Ramos (cell line): ENCODE measurements around the gene TGFA.

Experiments used
- in situ Hi-C: fragments of 300-500 bp; cut with MboI; formaldehyde crosslinking; loops from one replicate; pipeline ENCODE4 v1.14.3; 2022; ENCODE audit warnings: low sequenced_read_pairs; ENCODE audit not compliant: unreplicated experiment

TGFA gene

DNA sequence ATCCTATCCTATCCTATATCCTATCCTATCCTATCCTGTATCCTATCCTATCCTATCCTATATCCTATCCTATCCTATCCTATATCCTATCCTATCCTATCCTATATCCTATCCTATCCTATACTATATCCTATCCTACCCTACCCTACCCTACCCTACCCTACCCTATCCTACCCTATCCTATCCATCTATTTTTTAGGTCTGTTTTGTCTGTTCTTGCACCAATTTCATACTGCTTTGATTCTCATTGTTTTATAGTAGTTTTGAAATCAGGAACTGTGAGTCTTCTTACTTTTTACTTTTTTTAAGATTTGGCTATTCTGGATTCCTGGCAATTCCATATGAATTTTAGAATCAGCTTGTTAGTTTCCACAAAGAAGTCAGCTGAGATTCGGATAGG, 118.5 kb downstream of the TGFA start:
- in situ Hi-C loops: no loop called here

- in situ Hi-C loops: no loop called here
Observed at GRCh38 chr2:70433315-70433714, 120.3 kb downstream of the TGFA start.

DNA sequence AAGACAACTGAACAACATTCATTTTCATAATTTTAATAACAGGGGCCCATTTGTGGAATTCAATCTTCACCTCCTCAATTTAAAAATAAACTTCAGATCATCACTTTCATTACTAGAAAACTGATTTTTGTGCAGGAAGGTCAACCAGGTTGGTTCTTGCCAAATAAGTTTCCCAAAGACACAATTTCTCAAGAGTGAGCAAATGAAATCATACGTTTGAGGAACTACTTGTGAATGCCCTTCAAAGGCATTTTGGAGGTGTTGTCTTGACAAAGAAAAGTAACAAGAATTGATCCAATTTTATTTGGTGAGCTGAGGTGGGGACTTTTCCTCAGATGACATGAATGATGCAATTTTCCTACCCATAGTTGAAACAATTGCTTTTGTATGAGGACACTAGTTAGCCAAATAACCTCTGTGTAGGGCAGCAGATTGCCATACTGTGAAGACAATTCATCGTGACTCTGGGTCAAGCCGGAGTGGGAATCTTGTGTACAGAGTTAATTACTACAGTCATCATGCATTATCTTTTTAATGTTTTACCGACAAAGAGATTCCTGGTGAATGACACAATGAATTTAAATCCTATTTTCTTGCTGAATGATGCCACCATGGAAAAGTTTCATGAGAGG, 121.8 kb downstream of the TGFA start:
- in situ Hi-C loops: no loop called here

DNA sequence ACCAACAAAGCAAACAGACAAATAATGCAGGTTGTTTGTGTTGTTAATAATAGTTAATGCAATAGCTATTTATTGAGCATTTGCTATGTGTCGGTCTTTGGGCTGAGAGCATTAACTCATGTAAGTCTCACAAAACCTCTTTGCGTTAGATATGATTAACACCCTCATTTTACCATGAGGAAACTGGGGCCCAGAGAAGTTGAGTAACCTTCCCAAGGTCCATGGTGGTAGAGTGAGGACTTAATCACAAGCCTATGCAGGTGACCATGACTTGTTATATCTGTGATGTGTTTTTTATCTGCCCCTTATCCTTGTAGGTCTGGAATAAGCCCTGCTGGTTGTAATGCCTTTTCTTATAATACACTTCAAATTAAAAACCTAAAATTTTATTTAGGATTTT, 127.3 kb downstream of the TGFA start:
- in situ Hi-C loops: no loop called here

DNA sequence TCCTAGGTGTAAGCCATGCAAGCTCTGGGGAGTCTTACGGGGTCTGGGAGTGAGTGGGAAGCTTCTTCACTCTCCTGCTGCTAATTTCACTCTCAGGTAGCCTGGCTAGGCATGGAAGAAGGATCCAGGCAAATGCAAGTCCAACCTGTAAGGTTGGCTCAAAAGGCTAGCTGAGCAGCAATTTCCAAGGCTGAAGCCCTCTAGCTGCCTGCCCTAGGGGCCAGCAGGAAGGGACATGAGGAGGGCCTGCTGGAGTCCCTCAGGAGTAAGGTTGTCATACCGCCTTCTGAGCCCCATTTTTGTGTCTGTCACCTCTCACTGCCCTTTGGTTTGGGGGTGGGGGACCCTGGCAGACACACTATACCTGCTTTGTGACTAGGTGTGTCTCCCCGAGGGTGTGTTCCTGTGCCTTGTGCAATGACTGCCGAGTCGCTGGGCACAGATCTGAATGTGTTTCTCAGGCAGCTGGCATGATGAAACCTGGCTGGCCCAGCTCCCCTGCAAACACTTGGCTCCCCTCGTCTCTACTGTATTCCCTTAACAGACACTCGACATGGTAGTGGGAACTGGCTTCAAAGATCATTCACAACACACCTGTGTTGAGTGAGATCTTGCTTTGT, 127.8 kb downstream of the TGFA start:
- in situ Hi-C loops: no loop called here

DNA sequence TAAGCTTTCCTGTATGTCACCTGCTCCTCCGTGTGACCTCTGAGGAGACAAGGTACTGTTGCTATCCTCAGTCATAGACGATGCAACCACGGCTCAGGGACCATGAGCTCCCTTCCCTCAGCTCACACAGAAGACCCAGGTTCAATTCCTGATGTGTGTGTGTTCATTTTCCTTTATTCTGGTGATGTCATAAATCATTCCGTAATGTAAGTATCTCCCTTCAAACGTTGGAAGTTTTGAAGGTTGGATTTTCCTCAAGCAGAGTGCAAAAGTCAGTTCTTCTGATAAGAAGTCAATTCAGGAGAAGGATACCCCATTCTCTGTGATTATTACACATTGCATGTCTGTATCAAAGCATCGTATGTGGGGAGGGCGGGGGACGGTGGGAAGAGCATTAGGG, 132.9 kb downstream of the TGFA start:
- in situ Hi-C loops: no loop called here

GRCh38 chr2:70420143-70420542, 133.5 kb downstream of the TGFA start:
- in situ Hi-C loops: no loop called here

GRCh38 chr2:70418514-70418913, 135.1 kb downstream of the TGFA start:
- in situ Hi-C loops: no loop called here

- in situ Hi-C loops: no loop called here
Observed at GRCh38 chr2:70417011-70417410, 136.6 kb downstream of the TGFA start.

- in situ Hi-C loops: no loop called here
Observed at GRCh38 chr2:70412294-70413070, 141.1 kb downstream of the TGFA start.

GRCh38 chr2:70411483-70412125, 142.0 kb downstream of the TGFA start:
- in situ Hi-C loops: no loop called here

DNA sequence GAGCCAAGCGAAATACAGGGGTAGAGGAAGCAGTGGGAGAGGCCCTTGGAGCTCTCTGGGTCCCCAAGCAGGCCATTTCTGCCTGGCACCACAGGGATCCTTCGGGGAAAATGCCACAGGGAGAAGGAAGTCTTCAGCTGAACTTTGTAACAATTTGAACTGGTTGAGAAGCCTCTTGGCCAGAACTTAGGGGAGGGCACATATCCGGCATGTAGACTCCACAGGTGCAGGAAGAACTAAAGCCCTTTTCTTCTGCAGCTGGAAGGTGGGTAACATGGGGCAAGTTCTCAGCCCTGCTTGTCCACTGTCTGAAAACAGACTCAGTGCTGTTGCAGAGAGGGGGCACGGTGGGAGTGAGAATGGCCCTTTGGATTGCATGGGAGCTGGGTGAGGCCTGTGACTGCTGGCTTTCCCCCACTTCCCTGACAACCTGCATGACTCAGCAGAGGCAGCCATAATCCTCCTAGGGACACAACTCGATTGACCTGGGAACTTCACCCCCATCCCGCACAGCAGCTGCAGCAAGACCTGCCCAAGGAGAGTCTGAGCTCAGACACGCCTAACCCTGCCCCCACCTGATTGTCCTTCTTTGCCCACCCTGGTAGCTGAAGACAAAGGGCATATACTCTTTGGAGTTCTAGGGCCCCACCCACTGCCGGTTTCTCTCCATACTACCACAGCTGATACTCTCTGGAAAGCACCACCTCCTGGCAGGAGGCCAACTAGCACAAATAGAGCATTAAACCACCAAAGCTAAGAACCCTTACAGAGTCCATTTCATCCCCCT, 150.2 kb downstream of the TGFA start:
- in situ Hi-C loops: no loop called here

DNA sequence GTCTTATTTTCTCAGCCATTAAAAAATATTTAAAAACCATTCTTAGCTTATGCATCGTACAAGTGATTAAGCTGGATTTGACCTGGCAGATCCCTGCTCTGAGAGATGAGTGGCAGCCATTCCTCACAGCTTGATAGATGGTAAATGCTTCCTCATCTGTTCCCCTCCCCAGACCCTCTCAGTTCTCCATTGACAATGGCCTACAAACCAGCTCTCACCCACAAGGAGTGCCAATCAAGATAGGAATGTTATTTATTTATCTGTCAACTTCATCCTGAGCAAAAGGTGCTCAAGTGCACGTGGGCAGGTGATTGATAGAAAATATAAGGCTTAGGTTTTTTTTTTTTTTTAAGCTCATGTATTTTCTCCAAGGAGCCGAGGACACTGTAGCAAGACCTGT, 153.1 kb downstream of the TGFA start:
- in situ Hi-C loops: no loop called here

DNA sequence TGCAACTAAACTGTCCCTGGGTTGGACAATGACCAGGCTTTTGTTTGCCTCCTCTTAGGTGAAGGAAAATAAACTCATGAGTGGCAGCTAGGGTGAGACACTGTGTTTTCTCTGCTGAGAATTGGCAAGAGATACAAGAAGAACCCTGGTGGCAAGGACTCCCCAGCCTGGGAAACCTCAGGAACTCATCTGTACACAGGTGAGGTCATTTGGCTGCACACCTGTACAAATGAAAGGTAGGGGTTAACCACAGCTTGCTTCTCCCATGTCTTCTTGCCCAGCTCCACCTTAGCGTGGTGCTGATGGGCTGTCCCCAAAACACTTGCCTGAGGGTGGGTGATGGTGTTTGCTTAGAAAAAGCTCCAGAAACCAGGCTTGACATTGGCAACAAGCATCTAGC, 154.6 kb downstream of the TGFA start:
- in situ Hi-C loops: no loop called here
